ENCODE measurements around the gene CDK2.

The CDK2 gene

DNA sequence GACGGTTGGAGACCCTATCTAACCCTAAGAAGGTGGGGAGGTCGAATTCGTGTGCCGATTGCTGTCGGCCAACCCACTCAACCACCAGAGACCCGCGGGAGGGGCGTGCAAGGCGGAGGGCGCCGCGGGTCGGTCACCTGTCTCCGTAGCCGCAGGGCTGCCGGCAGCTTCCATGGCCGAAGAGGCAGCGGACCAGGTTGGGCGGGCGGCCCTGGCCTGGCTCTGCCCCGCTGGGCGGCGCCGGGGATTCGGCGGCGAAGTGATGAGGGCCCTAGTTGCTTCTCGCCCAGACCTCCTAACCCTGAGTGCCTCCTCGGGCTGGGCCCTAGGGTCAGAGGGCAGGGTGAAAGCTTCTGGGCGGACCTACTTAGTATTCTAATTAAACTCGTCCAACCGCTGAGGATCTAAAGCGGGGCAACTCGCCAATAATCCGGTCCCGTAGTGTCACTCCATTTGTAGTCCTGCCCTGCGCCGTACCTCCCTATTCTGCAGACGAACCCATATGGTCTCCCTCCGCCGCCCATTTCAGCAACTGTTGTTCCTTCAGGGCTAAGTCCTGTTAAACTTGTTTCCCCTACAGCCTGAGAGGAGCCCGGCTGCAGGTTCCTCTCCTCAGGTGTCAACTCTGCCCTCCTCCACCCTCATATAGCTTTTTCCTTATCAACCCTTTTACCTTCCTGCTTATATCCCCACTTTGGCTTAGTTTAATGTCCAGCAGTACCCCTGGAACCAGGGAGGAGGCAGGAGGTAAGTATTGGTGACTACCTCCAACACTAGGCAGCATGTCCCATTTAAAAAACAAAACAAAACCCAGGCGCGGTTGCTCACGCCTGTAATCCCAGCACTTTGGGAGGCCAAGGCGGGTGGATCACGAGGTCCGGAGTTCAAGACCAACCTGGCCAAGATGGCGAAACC, 38.8 kb upstream of the CDK2 start, which contains the start of gene PYM1:
PYM1 (minus strand) TSS at position 307 of the 915 bp plus-strand sequence; CDS start at position 174, 133 bp downstream.
- no peaks in the 10 kb centered on the region for H3K27me3 ChIP-seq
- TF ChIP-seq Cebpa-rat (IDR thresholded peaks at IDR 0.05) = no peak
- peak within 1 kb of the TSS; percentile 88 to 97 (median 93) for H3K9ac ChIP-seq
- H4K20me1 ChIP-seq = peaks cover 0 to 30% (median 0%) of the 10 kb centered on the region in 11 experiments; a peak in 6 of 22 replicates
- peaks cover 64 to 79% (median 74%) of the 10 kb centered on the region in 10 experiments for H3K4me1 ChIP-seq
- peak within 1 kb of the TSS; percentile 76 to 95 (median 88) for H3K4me3 ChIP-seq
- peaks cover 6 to 26% (median 16%) of the 10 kb centered on the region in 11 experiments; a peak in 21 of 22 replicates for H3K36me3 ChIP-seq
- no peaks in the 10 kb centered on the region for H3K9me3 ChIP-seq (replicated peaks in 1 of 11)
- H3K4me2 ChIP-seq = peak within 1 kb of the TSS; percentile 90 to 100 (median 97)
- H3K27ac ChIP-seq = peak within 1 kb of the TSS; percentile 85 to 97 (median 93)

DNA sequence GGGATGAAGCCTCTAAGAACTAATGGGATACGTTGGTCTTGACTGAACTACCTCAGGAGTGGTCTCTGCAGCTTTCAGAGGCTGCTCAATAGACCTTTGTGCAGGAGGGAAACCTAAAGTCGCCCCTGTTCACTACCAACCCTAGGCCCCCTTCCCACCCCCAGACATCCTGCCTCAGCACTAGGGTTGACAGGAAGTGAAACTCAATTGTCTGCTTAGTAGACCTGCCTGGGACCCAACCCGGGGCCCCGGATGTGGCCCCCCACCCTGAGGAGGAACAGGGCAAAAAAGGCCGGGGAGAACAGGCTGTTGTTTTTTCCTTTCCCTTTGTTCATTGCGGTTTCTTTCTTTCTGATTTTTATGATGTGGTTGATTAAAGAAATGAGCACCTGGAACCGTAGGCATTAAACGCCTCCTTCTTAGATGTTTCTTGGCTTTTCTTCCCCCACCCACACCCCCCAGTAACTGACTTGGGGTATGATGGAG, 37.3 kb upstream of the CDK2 start:
- Histone ChIP-seq H3K36me3 (peaks cover 0 to 12% (median 1%) of the 10 kb centered on the region in 11 experiments; a peak in 6 of 22 replicates), H3K4me1 (peaks cover 71 to 81% (median 76%) of the 10 kb centered on the region in 10 experiments), H4K20me1 (peaks cover 0 to 32% (median 0%) of the 10 kb centered on the region in 11 experiments; a peak in 5 of 22 replicates), H3K9me3 (replicated peaks in 1 of 11) (no peaks in the 10 kb centered on the region), H3K27ac (peak overlapping the region; percentile 85 to 97 (median 93)), H3K27me3 (no peaks in the 10 kb centered on the region), H3K9ac (peak overlapping the region; percentile 88 to 97 (median 93)), H3K4me3 (peak overlapping the region; percentile 31 to 95 (median 88); a peak in 17 of 20 replicates), H3K4me2 (peak overlapping the region; percentile 90 to 100 (median 97))
- TF ChIP-seq Cebpa-rat (IDR thresholded peaks at IDR 0.05) = no peak

DNA sequence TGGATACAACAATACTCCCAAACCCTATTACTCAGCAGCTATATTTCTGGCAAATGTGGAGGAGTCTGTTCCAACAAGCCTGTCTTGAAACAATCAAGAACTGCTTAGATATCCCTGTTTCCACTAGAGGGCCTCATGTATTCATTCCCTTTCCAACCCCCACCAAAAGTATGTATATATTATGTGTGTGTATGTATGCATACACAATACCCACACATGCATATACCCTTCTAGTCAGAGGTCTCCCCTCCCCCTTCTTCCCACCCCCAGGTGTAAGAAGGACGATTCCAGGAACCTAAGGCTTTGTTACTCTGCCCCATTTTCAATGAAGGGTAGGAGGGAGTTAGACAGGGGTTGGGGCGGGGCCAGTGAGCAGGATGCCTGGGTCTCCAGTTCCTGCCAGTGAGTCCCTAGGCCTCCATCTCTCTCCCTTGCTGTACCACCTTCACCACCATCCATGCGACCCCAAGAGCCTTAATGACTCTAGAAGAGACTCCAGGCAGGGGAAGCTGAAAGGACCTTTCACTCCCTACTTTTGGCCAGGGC, 35.8 kb upstream of the CDK2 start, which contains the start of gene DGKA:
DGKA (plus strand) TSS at position 392 of the 546 bp plus-strand sequence. CDS start 5,342 bp downstream, outside the sequence.
- Histone ChIP-seq H3K4me1 (peaks cover 57 to 78% (median 73%) of the 10 kb centered on the region in 10 experiments), H3K9ac (peak within 1 kb of the TSS; percentile 88 to 97 (median 93)), H3K36me3 (peaks cover 0 to 15% (median 3%) of the 10 kb centered on the region in 11 experiments; a peak in 11 of 22 replicates), H4K20me1 (peaks cover 0 to 32% (median 0%) of the 10 kb centered on the region in 11 experiments; a peak in 6 of 22 replicates), H3K27me3 (no peaks in the 10 kb centered on the region), H3K27ac (peak within 1 kb of the TSS; percentile 85 to 97 (median 93)), H3K4me2 (peak within 1 kb of the TSS; percentile 90 to 100 (median 97)), H3K9me3 (replicated peaks in 1 of 11) (no peaks in the 10 kb centered on the region), H3K4me3 (peak within 1 kb of the TSS; percentile 77 to 95 (median 86))
- no peak for TF ChIP-seq Cebpa-rat (IDR thresholded peaks at IDR 0.05)

DNA sequence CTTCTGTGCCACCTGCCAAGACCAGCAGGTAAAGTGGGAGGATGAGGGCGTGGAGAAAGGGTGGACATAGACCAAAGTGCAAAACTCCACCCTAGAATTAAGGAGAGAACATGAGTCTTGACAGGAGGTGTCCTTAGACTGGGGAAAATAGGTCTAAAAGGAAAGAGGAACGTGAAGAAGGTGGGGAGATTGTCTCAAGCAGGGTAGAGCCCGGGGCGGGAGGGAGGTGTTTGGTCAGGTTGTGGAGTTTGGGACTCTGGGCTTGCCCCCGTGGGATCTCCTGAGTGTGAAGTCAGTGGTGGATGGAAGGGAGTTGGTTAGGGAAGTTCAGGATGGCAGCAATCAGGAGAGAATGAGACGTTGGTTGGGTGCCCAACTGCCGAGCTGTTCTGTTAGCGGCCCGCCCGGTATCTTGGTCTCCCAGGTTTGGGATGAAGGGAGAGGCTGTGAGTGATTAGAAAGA, 35.3 kb upstream of the CDK2 start:
- Histone ChIP-seq H3K36me3 (peaks cover under 1 to 19% (median 4%) of the 10 kb centered on the region in 11 experiments; a peak in 16 of 22 replicates), H3K4me3 (peak overlapping the region; percentile 67 to 89 (median 79)), H3K27ac (peak overlapping the region; percentile 71 to 97 (median 91)), H4K20me1 (peaks cover 0 to 32% (median 0%) of the 10 kb centered on the region in 11 experiments; a peak in 6 of 22 replicates), H3K4me2 (peak overlapping the region; percentile 90 to 100 (median 97)), H3K9me3 (replicated peaks in 1 of 11) (no peaks in the 10 kb centered on the region), H3K27me3 (no peaks in the 10 kb centered on the region), H3K9ac (peak overlapping the region; percentile 77 to 97 (median 90)), H3K4me1 (peaks cover 52 to 74% (median 68%) of the 10 kb centered on the region in 10 experiments)
- TF ChIP-seq Cebpa-rat (IDR thresholded peaks at IDR 0.05) = no peak

DNA sequence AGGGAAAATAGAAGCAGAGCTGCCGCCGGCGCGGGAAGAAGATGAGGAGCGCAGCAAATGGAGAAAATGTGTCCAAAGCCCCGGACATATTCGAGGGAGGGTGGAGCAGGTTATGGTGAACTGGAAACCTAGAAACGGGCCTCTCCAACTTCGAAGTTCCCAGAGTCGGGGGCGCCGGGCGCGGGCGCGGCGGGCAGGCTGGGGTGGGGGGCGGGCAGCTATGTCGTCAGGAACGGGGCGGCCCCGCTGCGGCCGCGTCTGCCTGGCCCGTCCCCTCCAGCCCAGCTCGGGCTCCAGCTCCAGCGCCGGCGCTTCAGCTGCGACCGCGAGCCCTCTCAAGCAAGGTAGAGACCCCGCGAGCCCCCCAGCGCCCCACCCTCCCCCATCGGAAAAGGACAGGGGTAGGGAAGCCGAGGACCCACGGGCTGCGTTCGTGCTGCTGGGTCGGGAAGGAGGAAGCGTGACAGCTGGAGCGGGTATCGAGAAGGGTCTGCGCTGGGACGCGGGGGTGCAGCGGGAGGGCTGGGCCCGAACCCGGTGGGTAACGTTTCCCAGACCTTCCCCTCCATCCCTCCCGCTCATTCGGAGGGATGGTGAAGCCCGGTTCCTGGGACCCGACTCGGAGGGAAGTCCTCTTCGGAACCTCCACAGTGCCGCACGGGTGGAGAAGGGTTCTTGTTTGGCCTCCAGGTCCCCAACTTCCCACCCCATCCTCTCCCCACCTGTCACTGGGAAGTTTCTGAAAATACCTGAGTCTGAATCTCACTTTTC, 34.7 kb upstream of the CDK2 start:
- Histone ChIP-seq H3K27ac (peak overlapping the region; percentile 71 to 97 (median 91)), H3K27me3 (no peaks in the 10 kb centered on the region), H3K9me3 (replicated peaks in 1 of 11) (no peaks in the 10 kb centered on the region), H3K4me2 (peak overlapping the region; percentile 90 to 100 (median 97)), H3K4me3 (peak overlapping the region; percentile 67 to 89 (median 79)), H4K20me1 (peaks cover 0 to 36% (median 0%) of the 10 kb centered on the region in 11 experiments; a peak in 6 of 22 replicates), H3K9ac (peak overlapping the region; percentile 77 to 97 (median 90)), H3K36me3 (peaks cover 7 to 26% (median 10%) of the 10 kb centered on the region in 11 experiments; a peak in 20 of 22 replicates), H3K4me1 (peaks cover 51 to 74% (median 66%) of the 10 kb centered on the region in 10 experiments)
- TF ChIP-seq Cebpa-rat (IDR thresholded peaks at IDR 0.05) = no peak

DNA sequence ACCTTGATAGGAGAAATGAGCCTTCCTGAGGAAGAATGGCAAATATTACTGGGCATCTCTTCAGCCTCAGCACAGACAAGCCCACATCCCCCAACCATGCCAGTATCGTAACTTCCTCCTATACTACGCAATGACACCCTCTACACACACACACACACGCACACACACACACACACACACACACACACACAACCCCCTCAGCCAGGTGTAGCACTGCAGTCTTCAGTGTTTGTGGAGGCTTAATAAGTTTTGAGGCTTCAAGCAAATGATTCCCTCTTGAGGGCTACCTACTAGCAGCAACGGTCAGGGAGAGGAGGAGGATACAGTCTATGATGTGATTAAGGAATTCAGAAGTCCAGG, 34.1 kb upstream of the CDK2 start:
- Histone ChIP-seq H3K27me3 (no peaks in the 10 kb centered on the region), H3K9me3 (replicated peaks in 1 of 11) (no peaks in the 10 kb centered on the region), H3K4me3 (peak overlapping the region; percentile 67 to 89 (median 79)), H3K4me2 (peak overlapping the region; percentile 90 to 100 (median 97)), H3K27ac (peak overlapping the region; percentile 71 to 97 (median 91); a peak in 21 of 22 replicates), H3K36me3 (peaks cover 13 to 31% (median 15%) of the 10 kb centered on the region in 11 experiments; a peak in 21 of 22 replicates), H3K9ac (peak overlapping the region; percentile 77 to 97 (median 90)), H4K20me1 (peaks cover 0 to 38% (median 0%) of the 10 kb centered on the region in 11 experiments; a peak in 6 of 22 replicates), H3K4me1 (peaks cover 51 to 74% (median 66%) of the 10 kb centered on the region in 10 experiments)
- TF ChIP-seq Cebpa-rat (IDR thresholded peaks at IDR 0.05) = no peak

DNA sequence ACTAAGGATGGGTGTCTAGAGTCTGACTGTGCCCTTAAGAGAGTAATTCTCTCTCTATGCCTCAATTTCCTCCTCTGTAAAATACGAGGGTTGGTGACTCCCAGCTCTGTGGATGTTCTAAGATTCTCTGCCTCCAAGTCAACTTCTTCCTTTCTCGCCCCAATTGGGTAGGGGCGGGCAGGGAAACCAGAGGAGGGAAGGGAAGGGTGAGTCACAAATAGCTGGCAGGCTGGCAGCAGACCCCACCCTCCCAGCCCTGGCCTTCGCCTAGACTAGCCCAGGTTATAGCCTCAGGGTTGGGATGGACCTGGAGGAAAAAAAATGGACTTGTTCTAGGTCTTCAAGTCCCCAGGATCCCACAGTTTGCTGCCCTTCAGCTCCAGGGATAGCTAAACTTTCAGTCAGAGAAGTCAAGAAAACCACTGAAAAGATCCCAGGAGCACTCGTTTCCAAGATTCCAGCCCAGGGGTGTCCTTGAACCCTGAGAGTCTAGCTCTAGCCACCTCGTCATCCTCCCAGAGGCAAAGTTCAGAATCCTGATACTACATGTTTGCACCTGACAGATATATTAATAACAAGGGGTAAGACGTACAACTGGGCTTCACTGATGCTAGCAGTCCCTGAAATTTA, 33.3 kb upstream of the CDK2 start:
- Histone ChIP-seq H3K4me2 (peak overlapping the region; percentile 90 to 100 (median 97)), H3K27me3 (no peaks in the 10 kb centered on the region), H3K36me3 (peaks cover 20 to 39% (median 23%) of the 10 kb centered on the region in 11 experiments), H3K9me3 (replicated peaks in 1 of 11) (no peaks in the 10 kb centered on the region), H3K27ac (peak overlapping the region; percentile 41 to 97 (median 91); a peak in 18 of 22 replicates), H4K20me1 (peaks cover 0 to 38% (median 0%) of the 10 kb centered on the region in 11 experiments; a peak in 6 of 22 replicates), H3K4me3 (peak overlapping the region in 9 of 10 experiments; percentile 77 to 89 (median 79); a peak in 17 of 20 replicates), H3K4me1 (peaks cover 51 to 71% (median 63%) of the 10 kb centered on the region in 10 experiments), H3K9ac (peak overlapping the region; percentile 77 to 97 (median 90); a peak in 18 of 22 replicates)
- no peak for TF ChIP-seq Cebpa-rat (IDR thresholded peaks at IDR 0.05)
